Mesodermal cell (in vitro differentiated cells): ENCODE measurements around the gene TBCA.

Source experiments
- H3K27ac ChIP-seq: 2 replicates; pipeline ENCODE4 v1.7.0; 2013; ENCODE audit warnings: mild to moderate bottlenecking, low read depth, low read length, moderate library complexity; ENCODE audit not compliant: severe bottlenecking
- H3K36me3 ChIP-seq: 2 replicates; pipeline ENCODE4 v1.7.1; 2013; ENCODE audit warnings: mild to moderate bottlenecking, low read length, moderate library complexity; ENCODE audit not compliant: control insufficient read depth, insufficient read depth
- H3K4me1 ChIP-seq: one replicate; pipeline ENCODE4 v1.7.1; 2013; ENCODE audit warnings: mild to moderate bottlenecking, low read length; ENCODE audit not compliant: insufficient read depth, control insufficient read depth, poor library complexity, severe bottlenecking
- H3K4me3 ChIP-seq: 2 replicates; pipeline ENCODE4 v1.7.0; 2013; ENCODE audit warnings: low read length, control low read depth, mild to moderate bottlenecking; ENCODE audit not compliant: insufficient read depth, poor library complexity, severe bottlenecking; ENCODE audit errors: extremely low read depth
- H3K9me3 ChIP-seq: 2 replicates; pipeline ENCODE4 v1.7.1; 2013; ENCODE audit warnings: mild to moderate bottlenecking, low read length, moderate library complexity; ENCODE audit not compliant: control insufficient read depth
- WGBS, 2 experiments: methylation state at CpG; one replicate each; pipeline ENCODE4 v1.1.5; 2013; ENCODE audit warnings: missing lambda C conversion rate in 2 of 2; ENCODE audit not compliant: insufficient coverage in 2 of 2; 5-methylcytosine and 5-hydroxymethylcytosine counted together

TBCA gene

DNA sequence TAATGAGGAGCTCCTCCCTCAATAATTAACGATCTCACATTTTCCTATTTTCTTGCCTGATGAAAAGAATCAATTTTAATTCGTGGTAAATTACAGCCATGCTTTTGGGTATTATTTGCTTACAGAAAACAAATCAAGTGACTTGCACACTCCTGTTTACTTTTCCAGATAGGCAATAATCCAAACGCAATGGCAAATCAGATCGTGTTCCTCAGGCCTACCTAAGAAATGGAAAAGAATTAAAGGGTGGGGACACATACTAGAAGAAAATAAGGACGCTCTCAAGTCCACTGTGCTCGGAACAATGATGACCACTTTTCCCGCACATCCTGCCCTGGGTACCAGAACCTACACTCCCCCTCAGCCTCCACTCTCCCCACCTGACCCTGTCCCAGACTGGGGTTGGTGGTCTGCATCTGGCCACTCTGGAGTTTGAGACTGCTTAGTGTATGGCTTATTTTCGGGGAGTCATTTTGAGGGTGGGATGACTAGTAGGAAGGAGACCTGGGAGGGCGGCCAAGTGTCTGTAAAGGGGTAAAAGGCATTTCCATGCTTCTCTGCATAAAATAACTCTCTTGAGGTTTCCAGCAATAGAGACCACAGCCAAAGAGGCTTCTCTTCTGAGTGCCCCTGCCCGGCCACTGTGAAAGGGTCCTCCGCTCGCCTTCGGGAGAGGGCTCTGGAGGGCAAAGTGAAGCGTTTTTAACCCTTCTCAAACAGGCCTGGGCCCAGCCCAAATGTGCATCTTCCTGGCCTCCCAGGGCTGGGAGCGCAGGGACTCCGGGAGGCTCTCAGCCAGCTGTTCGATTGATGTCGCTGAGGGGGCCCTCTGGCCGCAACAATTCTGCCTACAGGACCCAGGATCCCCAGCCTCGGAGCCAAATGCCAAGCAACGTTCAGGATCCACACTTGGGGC, 133.1 kb downstream of the TBCA start:
- Histone ChIP-seq H3K4me1 (no peaks in the 10 kb centered on the region), H3K9me3 (no peaks in the 10 kb centered on the region), H3K27ac (no peak overlapping the region), H3K4me3 (no peak overlapping the region), H3K36me3 (no peaks in the 10 kb centered on the region)
- WGBS, 2 experiments: 5% methylated on average over 13 to 14 of the region's 21 CpGs

DNA sequence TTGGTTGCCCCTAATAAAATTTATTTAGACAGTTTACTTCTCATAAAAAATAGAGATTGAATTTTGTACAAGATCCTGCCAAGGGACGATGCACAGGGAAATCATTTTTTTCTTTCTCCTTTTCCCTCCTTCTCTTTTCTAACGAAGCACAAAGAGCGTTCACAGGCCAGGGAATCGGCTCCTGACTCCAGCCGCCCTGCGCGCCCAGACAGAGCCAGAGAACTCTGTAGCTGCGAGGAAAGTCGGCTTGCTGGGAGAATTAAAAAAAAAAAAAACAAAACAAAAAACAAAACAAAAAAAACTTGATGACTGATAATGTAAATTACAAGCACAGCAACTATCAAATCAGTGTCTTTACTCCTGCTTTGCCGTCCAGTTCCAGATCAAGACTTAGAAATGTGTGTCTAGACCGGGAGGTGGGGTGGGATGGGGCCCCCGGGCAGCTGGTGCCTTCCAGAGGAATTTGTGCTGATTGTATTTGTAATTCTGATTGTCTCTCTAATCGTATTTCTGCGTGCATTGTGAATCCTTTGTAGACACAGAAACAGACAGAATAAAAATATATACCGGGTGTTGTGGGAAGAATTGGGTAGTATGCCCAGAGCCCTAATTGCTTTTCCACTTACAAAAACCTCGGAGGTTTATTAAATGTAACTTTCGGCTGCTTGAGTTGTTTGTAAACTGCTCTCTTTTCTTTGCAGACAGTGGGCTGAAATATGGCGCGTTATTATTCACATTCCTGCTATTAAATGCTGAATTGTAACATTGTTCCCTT, 134.0 kb downstream of the TBCA start:
- H3K36me3 ChIP-seq: no peaks in the 10 kb centered on the region
- H3K4me3 ChIP-seq: no peak overlapping the region
- H3K27ac ChIP-seq: no peak overlapping the region
- no peaks in the 10 kb centered on the region for H3K9me3 ChIP-seq
- WGBS, 2 experiments: 10 to 20% methylated on average over 1 to 3 of the region's 19 CpGs
- H3K4me1 ChIP-seq: no peaks in the 10 kb centered on the region

DNA sequence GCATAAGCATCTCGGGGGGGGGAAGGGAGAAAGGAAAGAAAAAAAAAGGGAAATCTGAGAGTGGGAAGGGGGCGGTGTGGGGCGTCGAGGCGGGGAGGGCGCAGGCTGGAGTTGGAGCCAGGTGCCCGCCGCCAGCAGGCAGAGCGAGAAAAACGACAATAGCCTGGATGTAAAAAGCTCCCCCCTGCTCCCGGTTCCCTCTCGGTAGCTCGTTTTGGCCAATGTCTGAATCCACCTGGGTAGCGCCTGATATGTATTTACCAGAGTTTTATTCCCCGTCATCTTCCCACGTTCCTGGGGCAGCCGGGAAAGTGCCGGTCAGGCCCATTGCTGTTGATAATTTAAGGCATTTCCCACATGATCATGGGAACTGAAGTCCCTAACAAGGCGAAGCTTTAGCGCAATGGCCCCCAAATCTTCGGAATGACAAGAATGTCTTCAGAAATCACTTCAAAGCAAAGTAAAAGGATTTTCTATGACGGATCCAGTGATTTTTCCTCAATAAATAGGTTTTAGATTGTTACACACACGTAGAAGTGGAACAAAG, 134.7 kb downstream of the TBCA start:
- 0 to 3% methylated on average over 16 to 20 of the region's 23 CpGs for WGBS, 2 experiments
- Histone ChIP-seq H3K36me3 (no peaks in the 10 kb centered on the region), H3K4me3 (no peak overlapping the region), H3K9me3 (no peaks in the 10 kb centered on the region), H3K27ac (no peak overlapping the region), H3K4me1 (no peaks in the 10 kb centered on the region)
